ENCODE measurements around the gene MRRF. TPM values are rescaled to one million over a fixed set of nuclear protein-coding genes. Genes with fewer than 3 reads are reported as not detected.
"Not testable (repeated sequence)": the region's sequence is repeated elsewhere in the genome, so short reads cannot be mapped to it uniquely, and the experiment has no call there.

The MRRF gene
- total RNA-seq, 1 donor from 2014 or later = 38.5 TPM

DNA sequence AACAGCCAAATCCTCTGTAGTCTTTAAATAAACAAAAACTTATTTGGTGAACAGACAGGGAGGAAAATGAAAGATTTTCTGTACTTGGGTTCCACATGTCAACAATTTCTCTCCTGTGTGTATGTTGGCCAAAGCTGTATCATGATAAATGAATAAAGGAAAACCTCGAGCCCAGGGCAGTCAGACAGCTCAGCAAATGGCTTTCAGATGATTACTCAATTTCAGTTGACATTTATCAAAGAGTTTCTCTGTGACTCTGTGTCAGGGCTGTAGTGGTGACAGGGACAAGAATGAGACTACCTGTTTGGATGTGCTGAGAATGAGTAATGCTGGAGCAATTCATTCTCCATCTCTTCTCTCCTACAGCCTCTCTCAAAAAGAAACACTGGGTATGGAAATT is 60.4 kb downstream of the MRRF start:
- H3K4me3 ChIP-seq = no peak overlapping the region
- H3K27ac ChIP-seq = no peak overlapping the region
- intact Hi-C loops (cut with DNase I) = no loop called here
- no peaks in the 10 kb centered on the region for H3K4me1 ChIP-seq
- H3K27me3 ChIP-seq = no peaks in the 10 kb centered on the region
- peaks cover 0 to 28% of the 10 kb centered on the region in 2 donors for H3K36me3 ChIP-seq
- TF ChIP-seq, protein P1, sequence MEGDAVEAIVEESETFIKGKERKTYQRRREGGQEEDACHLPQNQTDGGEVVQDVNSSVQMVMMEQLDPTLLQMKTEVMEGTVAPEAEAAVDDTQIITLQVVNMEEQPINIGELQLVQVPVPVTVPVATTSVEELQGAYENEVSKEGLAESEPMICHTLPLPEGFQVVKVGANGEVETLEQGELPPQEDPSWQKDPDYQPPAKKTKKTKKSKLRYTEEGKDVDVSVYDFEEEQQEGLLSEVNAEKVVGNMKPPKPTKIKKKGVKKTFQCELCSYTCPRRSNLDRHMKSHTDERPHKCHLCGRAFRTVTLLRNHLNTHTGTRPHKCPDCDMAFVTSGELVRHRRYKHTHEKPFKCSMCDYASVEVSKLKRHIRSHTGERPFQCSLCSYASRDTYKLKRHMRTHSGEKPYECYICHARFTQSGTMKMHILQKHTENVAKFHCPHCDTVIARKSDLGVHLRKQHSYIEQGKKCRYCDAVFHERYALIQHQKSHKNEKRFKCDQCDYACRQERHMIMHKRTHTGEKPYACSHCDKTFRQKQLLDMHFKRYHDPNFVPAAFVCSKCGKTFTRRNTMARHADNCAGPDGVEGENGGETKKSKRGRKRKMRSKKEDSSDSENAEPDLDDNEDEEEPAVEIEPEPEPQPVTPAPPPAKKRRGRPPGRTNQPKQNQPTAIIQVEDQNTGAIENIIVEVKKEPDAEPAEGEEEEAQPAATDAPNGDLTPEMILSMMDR (IDR thresholded peaks at IDR 0.05) = no peak
- TF ChIP-seq POLR2A (IDR thresholded peaks at IDR 0.05) = no peak
- TF ChIP-seq POLR2AphosphoS5 (IDR thresholded peaks at IDR 0.05; ENCODE audit: insufficient read depth in 1 of 2, low read depth in 1 of 2) = no peak
- DNase-seq (ENCODE audit: extremely low spot score in 2 of 2) = peak in 1 of 2 donors; percentile 3
- H3K9me3 ChIP-seq = no peaks in the 10 kb centered on the region

DNA sequence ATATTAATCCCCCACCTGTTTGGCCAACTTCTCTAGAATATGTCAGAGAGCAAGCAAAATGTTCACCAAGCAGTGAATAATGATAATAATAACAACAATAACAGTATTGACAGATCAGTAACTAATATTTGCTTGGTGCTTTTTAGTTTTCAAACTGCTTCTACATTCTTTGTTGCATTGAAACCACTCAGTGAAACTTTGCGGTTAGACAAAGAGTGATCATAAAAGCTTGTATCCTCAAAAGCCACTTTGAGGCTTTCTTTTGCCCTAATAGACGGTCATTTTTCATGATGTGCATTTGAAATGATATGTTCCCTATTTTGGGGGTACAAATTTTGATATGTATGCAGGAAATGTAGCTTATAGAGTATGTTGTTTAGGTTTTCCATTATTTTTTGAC is 62.5 kb downstream of the MRRF start:
- H3K27me3 ChIP-seq = no peaks in the 10 kb centered on the region
- H3K27ac ChIP-seq = no peak overlapping the region
- no peaks in the 10 kb centered on the region for H3K4me1 ChIP-seq
- intact Hi-C loops (cut with DNase I) = no loop called here
- H3K4me3 ChIP-seq = no peak overlapping the region
- TF ChIP-seq POLR2A (IDR thresholded peaks at IDR 0.05) (no peak), POLR2AphosphoS5 (IDR thresholded peaks at IDR 0.05; ENCODE audit: insufficient read depth in 1 of 2, low read depth in 1 of 2) (no peak)
- TF ChIP-seq, protein P1 (IDR thresholded peaks at IDR 0.05) = no peak
- no peaks in the 10 kb centered on the region for H3K9me3 ChIP-seq
- no peak for DNase-seq (ENCODE audit: extremely low spot score in 2 of 2)
- peaks cover 0 to 28% of the 10 kb centered on the region in 2 donors for H3K36me3 ChIP-seq

DNA sequence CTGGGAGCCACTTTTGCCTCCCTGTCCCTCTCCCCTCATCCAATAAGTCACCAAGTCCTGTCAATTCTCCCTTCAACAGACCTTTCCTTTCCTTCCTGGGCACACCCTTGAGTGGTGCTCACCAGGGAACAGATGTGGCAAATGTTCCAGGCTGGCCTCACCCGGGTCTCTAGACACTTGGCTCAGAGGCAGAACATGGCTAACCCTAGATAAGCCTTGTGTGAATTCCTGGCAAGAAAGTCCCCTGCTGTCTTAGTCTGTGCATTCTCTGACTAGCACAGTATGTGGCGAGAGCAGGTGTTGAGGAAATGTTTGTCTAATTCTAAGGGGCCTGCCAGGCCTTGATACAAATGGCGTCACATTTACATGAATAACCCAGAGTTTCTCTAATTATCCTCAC is 64.9 kb downstream of the MRRF start:
- H3K4me1 ChIP-seq = no peaks in the 10 kb centered on the region
- intact Hi-C loops (cut with DNase I) = no loop called here

DNA sequence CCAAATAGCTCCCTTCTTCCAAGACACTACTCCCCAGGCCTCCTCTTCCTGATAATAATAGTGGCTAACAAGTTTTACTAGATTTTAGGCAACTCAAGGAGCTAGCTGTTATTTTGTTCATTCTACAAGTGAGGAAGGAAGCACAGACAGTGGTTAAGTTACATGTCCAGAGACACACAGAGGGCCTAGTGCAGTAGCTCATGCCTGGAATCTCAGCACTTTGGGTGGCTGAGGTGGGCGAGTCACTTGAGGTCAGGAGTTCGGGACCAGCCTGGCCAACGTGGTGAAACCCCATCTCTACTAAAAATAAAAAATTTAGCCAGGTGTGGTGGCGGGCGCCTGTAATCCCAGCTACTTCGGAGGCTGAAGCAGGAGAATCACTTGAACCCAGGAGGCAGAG is 65.8 kb downstream of the MRRF start:
- DNase-seq (ENCODE audit: extremely low spot score in 2 of 2); H3K4me3 ChIP-seq; intact Hi-C loops (cut with DNase I); H3K27me3 ChIP-seq; H3K27ac ChIP-seq; H3K36me3 ChIP-seq; H3K9me3 ChIP-seq; H3K4me1 ChIP-seq: not testable (repeated sequence)

More for the DNA sequence above, 64.9 kb downstream of the MRRF start:
- no peak overlapping the region for H3K4me3 ChIP-seq
- H3K9me3 ChIP-seq = no peaks in the 10 kb centered on the region
- no peak overlapping the region for H3K27ac ChIP-seq
- no peak for DNase-seq (ENCODE audit: extremely low spot score in 2 of 2)
- TF ChIP-seq POLR2A (IDR thresholded peaks at IDR 0.05) = no peak
- TF ChIP-seq, protein P1 (IDR thresholded peaks at IDR 0.05) = no peak
- TF ChIP-seq POLR2AphosphoS5 (IDR thresholded peaks at IDR 0.05; ENCODE audit: insufficient read depth in 1 of 2, low read depth in 1 of 2) = no peak
- H3K27me3 ChIP-seq = no peaks in the 10 kb centered on the region
- H3K36me3 ChIP-seq = peaks cover 0 to 4% of the 10 kb centered on the region in 2 donors

DNA sequence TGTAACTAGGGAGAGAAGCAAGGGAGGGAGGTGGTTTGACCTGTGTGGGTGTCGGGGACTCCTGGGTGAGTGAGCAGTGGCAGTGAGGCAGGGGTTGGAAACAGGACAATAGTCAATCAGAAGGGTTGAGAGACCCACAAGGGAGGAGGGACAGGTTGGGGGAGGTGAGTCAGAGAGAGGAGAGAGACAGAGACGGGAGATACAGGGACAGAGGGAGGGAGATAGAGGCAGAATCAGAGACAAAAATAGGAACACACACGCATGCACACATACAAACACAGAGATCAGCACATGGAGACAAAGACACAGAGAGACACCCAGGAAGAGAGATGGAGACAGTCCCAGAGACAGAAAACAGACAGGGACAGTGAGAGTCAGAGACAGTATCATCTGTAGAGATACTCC is 66.8 kb downstream of the MRRF start:
- intact Hi-C loops (cut with DNase I) = no loop called here
- Histone ChIP-seq H3K4me3 (no peak overlapping the region), H3K36me3 (no peaks in the 10 kb centered on the region), H3K27ac (no peak overlapping the region), H3K27me3 (no peaks in the 10 kb centered on the region), H3K4me1 (no peaks in the 10 kb centered on the region), H3K9me3 (no peaks in the 10 kb centered on the region)
- TF ChIP-seq, protein P1 (IDR thresholded peaks at IDR 0.05) = no peak
- TF ChIP-seq POLR2A (IDR thresholded peaks at IDR 0.05) = no peak
- TF ChIP-seq POLR2AphosphoS5 (IDR thresholded peaks at IDR 0.05; ENCODE audit: insufficient read depth in 1 of 2, low read depth in 1 of 2) = no peak
- DNase-seq (ENCODE audit: extremely low spot score in 2 of 2) = no peak

DNA sequence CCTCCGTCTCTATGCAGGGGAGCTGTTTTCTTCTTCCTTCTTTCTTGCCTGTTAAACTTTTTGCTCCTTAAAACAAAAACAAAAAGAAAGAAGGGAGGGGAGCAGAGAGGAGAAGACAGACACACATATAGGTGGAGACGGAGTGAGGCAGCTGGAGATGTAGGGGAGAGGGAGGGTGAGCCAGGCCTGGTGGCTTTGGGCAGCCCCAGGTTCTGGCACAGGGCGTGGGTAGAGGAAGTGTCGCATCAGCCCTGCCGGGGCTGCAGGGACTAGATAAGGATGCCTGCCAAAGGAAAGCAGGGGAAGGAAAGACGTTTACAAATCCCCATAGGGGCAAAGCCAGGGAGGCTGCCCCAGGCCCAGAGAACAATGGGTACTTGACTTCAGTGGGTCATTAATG is 67.4 kb downstream of the MRRF start:
- H3K27ac ChIP-seq = no peak overlapping the region
- H3K36me3 ChIP-seq = no peaks in the 10 kb centered on the region
- intact Hi-C loops (cut with DNase I) = no loop called here
- peak in 1 of 2 donors; percentile 10 for TF ChIP-seq POLR2AphosphoS5 (IDR thresholded peaks at IDR 0.05; ENCODE audit: insufficient read depth in 1 of 2, low read depth in 1 of 2)
- no peak for TF ChIP-seq POLR2A (IDR thresholded peaks at IDR 0.05)
- DNase-seq (ENCODE audit: extremely low spot score in 2 of 2) = no peak
- H3K27me3 ChIP-seq = no peaks in the 10 kb centered on the region
- no peaks in the 10 kb centered on the region for H3K4me1 ChIP-seq
- no peaks in the 10 kb centered on the region for H3K9me3 ChIP-seq
- no peak overlapping the region for H3K4me3 ChIP-seq

All from vagina (tissue), 2 donors.